GM12873 (cell line): ENCODE measurements around the gene ZNF12.
"Not testable (repeated sequence)": the region's sequence is repeated elsewhere in the genome, so short reads cannot be mapped to it uniquely, and the experiment has no call there.

Source experiments
- TF ChIP-seq, protein P1 (sequence below): IDR thresholded peaks from 2 replicates; pipeline ENCODE4 v1.5.1; 2012; ENCODE audit warnings: low read depth, mild to moderate bottlenecking, moderate library complexity, low read length, control low read depth; ENCODE audit not compliant: insufficient read depth; ENCODE audit errors: missing control alignments

ZNF12 gene

GRCh38 chr7:6706666-6707407 is at the start of gene ZNF12:
TSS of gene ZNF12 (minus strand) at chr7:6706947. CDS start at chr7:6705173, 1,774 bp downstream.
- TF ChIP-seq, protein P1, sequence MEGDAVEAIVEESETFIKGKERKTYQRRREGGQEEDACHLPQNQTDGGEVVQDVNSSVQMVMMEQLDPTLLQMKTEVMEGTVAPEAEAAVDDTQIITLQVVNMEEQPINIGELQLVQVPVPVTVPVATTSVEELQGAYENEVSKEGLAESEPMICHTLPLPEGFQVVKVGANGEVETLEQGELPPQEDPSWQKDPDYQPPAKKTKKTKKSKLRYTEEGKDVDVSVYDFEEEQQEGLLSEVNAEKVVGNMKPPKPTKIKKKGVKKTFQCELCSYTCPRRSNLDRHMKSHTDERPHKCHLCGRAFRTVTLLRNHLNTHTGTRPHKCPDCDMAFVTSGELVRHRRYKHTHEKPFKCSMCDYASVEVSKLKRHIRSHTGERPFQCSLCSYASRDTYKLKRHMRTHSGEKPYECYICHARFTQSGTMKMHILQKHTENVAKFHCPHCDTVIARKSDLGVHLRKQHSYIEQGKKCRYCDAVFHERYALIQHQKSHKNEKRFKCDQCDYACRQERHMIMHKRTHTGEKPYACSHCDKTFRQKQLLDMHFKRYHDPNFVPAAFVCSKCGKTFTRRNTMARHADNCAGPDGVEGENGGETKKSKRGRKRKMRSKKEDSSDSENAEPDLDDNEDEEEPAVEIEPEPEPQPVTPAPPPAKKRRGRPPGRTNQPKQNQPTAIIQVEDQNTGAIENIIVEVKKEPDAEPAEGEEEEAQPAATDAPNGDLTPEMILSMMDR = no peak

- TF ChIP-seq, protein P1 = not testable (repeated sequence)
Measured at GRCh38 chr7:6753964-6754363, 47.2 kb upstream of the ZNF12 start, which contains the start of gene RSPH10B2. TSS of gene RSPH10B2 (plus strand) at chr7:6754103. CDS start at chr7:6757678, 3,575 bp downstream.

- TF ChIP-seq, protein P1 = no peak
Measured at GRCh38 chr7:6730343-6730633, 23.5 kb upstream of the ZNF12 start.

- TF ChIP-seq, protein P1 = no peak
Measured at GRCh38 chr7:6729492-6730342, 23.0 kb upstream of the ZNF12 start.

DNA sequence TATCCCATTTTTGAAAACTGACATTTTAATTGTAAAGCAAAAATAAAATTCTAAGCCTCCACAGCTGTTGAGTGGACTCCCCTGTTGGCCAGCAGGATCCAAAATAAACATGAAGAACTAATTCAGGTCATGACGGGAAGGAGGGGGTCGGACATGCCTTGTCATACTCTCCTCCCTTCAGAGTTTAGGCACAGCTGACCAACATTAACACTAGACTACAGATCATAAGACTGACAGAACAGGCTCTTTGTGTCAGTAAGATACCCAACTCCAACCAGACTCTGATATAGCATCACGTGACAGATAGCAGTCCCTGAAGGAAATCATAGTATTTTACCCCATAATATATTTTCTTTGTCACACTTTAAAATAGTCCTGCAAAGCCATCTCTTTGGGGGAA is 20.9 kb upstream of the ZNF12 start:
- TF ChIP-seq, protein P1 = no peak

DNA sequence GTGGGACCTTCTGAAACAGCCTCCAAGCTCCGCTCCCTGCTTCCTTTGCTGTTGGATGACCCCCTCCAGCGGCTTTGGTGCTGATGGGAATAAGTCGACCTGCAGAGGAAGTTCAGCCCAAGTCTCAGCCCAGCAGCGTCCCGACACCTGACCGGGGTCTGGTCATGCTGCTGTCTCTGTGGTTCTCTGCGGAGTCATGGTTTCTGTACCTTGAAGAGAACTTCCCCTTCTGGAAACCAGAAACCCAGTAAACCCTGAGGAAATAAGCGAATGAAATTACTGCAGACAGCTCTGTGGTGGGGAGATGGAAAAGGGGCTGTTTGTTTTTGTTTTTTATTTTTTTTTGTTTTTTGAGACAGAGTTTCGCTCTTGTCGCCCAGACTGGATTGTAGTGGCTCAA is 18.3 kb upstream of the ZNF12 start:
- TF ChIP-seq, protein P1 = no peak

DNA sequence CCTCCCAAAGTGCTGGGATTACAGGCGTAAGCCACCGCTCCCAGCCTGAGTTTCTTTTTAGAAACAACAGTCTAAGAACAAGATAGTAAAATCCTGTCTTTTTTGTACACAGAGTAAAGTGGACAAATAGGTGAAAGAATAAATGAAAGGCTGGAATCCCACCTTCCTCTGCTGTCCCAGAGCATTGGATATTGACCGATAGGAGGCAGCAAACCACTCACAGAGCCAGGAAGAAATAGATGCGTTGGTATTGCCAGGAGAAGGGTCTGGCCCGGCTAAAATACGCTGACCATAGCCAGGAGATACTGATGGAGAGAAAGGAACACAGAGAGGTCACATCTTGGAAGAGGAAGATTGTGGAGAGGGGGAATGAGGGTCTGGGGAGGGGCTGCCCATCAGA is 11.4 kb upstream of the ZNF12 start:
- TF ChIP-seq, protein P1 = peak; percentile 36
